Body of pancreas (tissue), 4 donors: ENCODE results near the gene SSRP1. TPM values are rescaled to one million over a fixed set of nuclear protein-coding genes. Genes with fewer than 3 reads are reported as not detected.

ENCODE experiments used
- ATAC-seq: fragments of 150-250 bp; one replicate; pipeline ENCODE4 v1.9.1; 2016
- DNase-seq, 4 donors: peaks; one replicate each; pipeline ENCODE4 v3.0.0-alpha.2; 2019
- H3K27ac ChIP-seq, 4 donors: fragments of 200-600 bp; sonication (generic); 1 replicate in 3 of 4; 2 replicates in 1 of 4; pipeline versions ENCODE4 v1.5.1 to v1.6.1; 2016 to 2019; ENCODE audit warnings: mild to moderate bottlenecking in 1 of 4, mixed read lengths in 1 of 4, moderate library complexity in 1 of 4
- H3K27me3 ChIP-seq, 2 donors: fragments of 200-600 bp; sonication (generic); one replicate each; pipeline ENCODE4 v1.6.0; 2016; ENCODE audit warnings: mild to moderate bottlenecking in 1 of 2
- H3K36me3 ChIP-seq, 2 donors: fragments of 200-600 bp; sonication (generic); replicated peaks in 1 of 2; 2 replicates each; pipeline ENCODE4 v1.5.1; 2016; ENCODE audit warnings: low read depth in 2 of 2; ENCODE audit not compliant: insufficient read depth in 1 of 2
- H3K4me1 ChIP-seq: fragments of 200-600 bp; sonication (generic); one replicate; pipeline ENCODE4 v1.6.0; 2016
- H3K4me3 ChIP-seq, 2 donors: fragments of 200-600 bp; sonication (generic); 1 replicate in 1 of 2; 2 replicates in 1 of 2; pipeline ENCODE4 v1.5.1; 2016 to 2019
- H3K9me3 ChIP-seq, 3 donors: fragments of 200-600 bp; sonication (generic); 1 replicate in 2 of 3; 2 replicates in 1 of 3; pipeline ENCODE4 v1.5.1; 2016
- POLR2A ChIP-seq, 3 donors: fragments of 450-650 bp; IDR thresholded peaks; one replicate each; pipeline ENCODE4 v1.6.1; 2016; ENCODE audit warnings: antibody characterized with exemption in 3 of 3, mild to moderate bottlenecking in 2 of 3
- WGBS, 2 donors: methylation state at CpG; one replicate each; pipeline ENCODE4 v1.1.5; 2017; 5-methylcytosine and 5-hydroxymethylcytosine counted together
- intact Hi-C: fragments of 100-400 bp; cut with DNase I; formaldehyde crosslinking; loops from one replicate; pipeline ENCODE4 v1.15.1; 2023
- total RNA-seq, 2 donors: library from RNA; depleted of rRNA; stranded (reverse); fragments of >200 nt; gene quantifications; one replicate each; pipeline ENCODE4 v1.1.0, GENCODE V29; 2016
- TF ChIP-seq, protein P1 (sequence below), 7 experiments: fragments of 450-650 bp in 4 of 7; fragments of 200-600 bp in 3 of 7; sonication (generic) in 3 of 7; IDR thresholded peaks; one replicate each; pipeline ENCODE4 v1.5.1; 2016 to 2019; ENCODE audit warnings: antibody characterized with exemption in 7 of 7

The SSRP1 gene
- total RNA-seq, 2 donors from 2014 or later, result 44.2 to 51.9 TPM

DNA sequence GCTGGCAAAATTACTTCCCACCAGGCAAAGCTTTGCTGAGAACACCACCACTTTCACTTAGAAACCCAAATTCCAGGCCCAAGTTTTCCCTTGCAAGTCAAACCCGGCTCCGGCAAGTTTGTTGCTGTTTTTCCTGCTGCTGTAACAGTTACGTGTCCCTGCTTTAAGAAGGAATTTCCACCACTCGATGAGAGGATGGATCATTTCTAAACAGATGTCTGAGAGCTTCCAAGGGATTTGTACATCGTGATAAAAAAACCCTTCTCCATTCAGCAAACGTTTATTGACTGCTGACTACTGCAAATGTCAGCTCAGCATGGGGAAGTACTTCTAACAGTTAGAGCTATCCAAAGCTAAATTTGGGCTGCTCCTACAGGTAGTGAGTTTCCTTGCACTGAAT lies 22.2 kb upstream of the SSRP1 start:
- H3K4me1 ChIP-seq, result peaks cover 38% of the 10 kb centered on the region
- no peak overlapping the region for H3K4me3 ChIP-seq
- H3K36me3 ChIP-seq, result no peaks in the 10 kb centered on the region
- TF ChIP-seq, protein P1, sequence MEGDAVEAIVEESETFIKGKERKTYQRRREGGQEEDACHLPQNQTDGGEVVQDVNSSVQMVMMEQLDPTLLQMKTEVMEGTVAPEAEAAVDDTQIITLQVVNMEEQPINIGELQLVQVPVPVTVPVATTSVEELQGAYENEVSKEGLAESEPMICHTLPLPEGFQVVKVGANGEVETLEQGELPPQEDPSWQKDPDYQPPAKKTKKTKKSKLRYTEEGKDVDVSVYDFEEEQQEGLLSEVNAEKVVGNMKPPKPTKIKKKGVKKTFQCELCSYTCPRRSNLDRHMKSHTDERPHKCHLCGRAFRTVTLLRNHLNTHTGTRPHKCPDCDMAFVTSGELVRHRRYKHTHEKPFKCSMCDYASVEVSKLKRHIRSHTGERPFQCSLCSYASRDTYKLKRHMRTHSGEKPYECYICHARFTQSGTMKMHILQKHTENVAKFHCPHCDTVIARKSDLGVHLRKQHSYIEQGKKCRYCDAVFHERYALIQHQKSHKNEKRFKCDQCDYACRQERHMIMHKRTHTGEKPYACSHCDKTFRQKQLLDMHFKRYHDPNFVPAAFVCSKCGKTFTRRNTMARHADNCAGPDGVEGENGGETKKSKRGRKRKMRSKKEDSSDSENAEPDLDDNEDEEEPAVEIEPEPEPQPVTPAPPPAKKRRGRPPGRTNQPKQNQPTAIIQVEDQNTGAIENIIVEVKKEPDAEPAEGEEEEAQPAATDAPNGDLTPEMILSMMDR (IDR thresholded peaks at IDR 0.05), result no peak
- TF ChIP-seq POLR2A (IDR thresholded peaks at IDR 0.05), result no peak
- intact Hi-C loops, result loop anchor here (10.0 kb wide), 1 partner anchor 287 kb away; the partner anchor contains the start of gene YPEL4
- H3K27me3 ChIP-seq, result no peaks in the 10 kb centered on the region
- H3K27ac ChIP-seq, result peak overlapping the region; percentile 36 to 77 (median 54)
- DNase-seq (no peak), ATAC-seq (no peak)
- 48 to 51% methylated on average over 6 of the region's 6 CpGs for whole genome bisulfite sequencing, 2 donors
- no peaks in the 10 kb centered on the region for H3K9me3 ChIP-seq

DNA sequence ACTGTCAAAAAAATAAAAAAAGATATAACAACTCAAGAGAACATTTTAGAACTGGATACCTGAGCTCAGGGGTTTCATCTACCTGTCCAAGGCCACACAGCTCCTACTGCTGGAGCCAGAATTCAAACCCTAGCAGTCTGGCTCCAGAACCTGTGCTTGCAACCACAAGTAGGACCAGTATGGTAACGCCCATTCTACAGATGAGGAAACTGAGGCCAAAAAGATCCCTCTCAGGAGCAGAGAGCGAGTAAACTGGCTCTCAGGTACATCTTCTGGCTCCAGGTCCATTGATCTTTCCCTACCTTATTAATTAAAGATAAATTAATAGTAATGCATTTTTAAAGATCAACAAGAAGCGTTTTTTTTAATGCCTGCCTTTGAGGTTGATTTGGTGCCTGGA lies 21.6 kb upstream of the SSRP1 start:
- no peaks in the 10 kb centered on the region for H3K36me3 ChIP-seq
- no peaks in the 10 kb centered on the region for H3K9me3 ChIP-seq
- intact Hi-C loops, result loop anchor here (10.0 kb wide), 1 partner anchor 287 kb away; the partner anchor contains the start of gene YPEL4
- TF ChIP-seq, protein P1 (IDR thresholded peaks at IDR 0.05), result no peak
- no peak for TF ChIP-seq POLR2A (IDR thresholded peaks at IDR 0.05)
- H3K27ac ChIP-seq, result peak overlapping the region; percentile 36 to 77 (median 54)
- ATAC-seq (no peak), DNase-seq (no peak)
- H3K4me3 ChIP-seq, result no peak overlapping the region
- H3K27me3 ChIP-seq, result no peaks in the 10 kb centered on the region
- peaks cover 38% of the 10 kb centered on the region for H3K4me1 ChIP-seq
- WGBS, 2 donors, result 81 to 84% methylated on average over 3 of the region's 3 CpGs

DNA sequence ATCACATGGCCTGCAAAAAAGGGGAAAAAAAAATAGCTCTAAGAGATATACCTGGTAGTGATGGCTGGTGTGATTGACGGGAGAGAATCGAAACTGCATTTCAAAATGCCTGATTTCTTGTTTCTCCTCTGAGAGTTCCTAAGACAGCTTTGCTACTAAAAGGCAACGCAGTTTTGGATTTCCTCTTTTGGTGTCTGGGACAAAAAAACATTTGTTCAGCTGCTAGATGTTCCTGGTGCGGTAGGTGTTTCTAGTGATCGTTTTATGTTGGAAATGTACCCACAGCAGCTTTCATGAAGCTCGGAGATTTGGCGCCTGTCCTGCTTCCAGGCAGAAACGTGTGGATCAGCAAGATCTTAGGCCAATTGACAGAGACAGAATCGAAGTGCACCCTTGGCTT lies 20.6 kb upstream of the SSRP1 start:
- TF ChIP-seq, protein P1 (IDR thresholded peaks at IDR 0.05), result no peak
- TF ChIP-seq POLR2A (IDR thresholded peaks at IDR 0.05), result no peak
- no peaks in the 10 kb centered on the region for H3K9me3 ChIP-seq
- H3K4me1 ChIP-seq, result peaks cover 38% of the 10 kb centered on the region
- intact Hi-C loops, result loop anchor here (10.0 kb wide), 1 partner anchor 289 kb away; the partner anchor contains the start of gene YPEL4
- 31 to 34% methylated on average over 9 of the region's 9 CpGs for WGBS, 2 donors
- peak in 1 of 4 donors; percentile 29 for DNase-seq
- H3K36me3 ChIP-seq, result no peaks in the 10 kb centered on the region
- no peak overlapping the region for H3K4me3 ChIP-seq
- no peaks in the 10 kb centered on the region for H3K27me3 ChIP-seq
- H3K27ac ChIP-seq, result peak overlapping the region in 2 of 4 donors; percentile 28 to 42
- no peak for ATAC-seq

DNA sequence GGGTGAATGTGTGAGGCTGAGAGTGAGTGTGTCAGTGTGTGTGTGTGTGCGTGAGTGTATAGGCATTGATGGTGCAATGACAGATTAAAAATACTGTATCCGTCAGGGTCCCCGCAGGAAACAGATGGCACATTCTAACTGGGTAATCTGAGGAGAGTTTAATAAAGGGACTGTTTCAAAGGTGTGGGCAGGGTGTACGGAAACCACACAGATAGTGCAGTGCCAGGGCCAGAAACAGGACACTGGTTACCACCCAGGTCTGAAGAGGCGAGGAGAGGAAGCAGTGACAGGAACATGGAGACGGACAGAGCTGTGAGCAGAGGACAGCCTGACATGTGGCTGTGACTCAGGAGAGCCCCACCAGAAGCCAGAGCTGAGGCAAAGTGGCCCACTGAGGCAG lies 19.0 kb upstream of the SSRP1 start:
- H3K9me3 ChIP-seq, result no peaks in the 10 kb centered on the region
- WGBS, 2 donors, result 74 to 83% methylated on average over 6 of the region's 6 CpGs
- H3K27me3 ChIP-seq, result no peaks in the 10 kb centered on the region
- H3K36me3 ChIP-seq, result no peaks in the 10 kb centered on the region
- no peak overlapping the region for H3K27ac ChIP-seq
- TF ChIP-seq, protein P1 (IDR thresholded peaks at IDR 0.05), result no peak
- TF ChIP-seq POLR2A (IDR thresholded peaks at IDR 0.05), result no peak
- intact Hi-C loops, result loop anchor here (10.0 kb wide), 1 partner anchor 290 kb away; the partner anchor contains the start of gene YPEL4
- H3K4me1 ChIP-seq, result peaks cover 33% of the 10 kb centered on the region
- DNase-seq, result no peak
- no peak overlapping the region for H3K4me3 ChIP-seq
- no peak for ATAC-seq

DNA sequence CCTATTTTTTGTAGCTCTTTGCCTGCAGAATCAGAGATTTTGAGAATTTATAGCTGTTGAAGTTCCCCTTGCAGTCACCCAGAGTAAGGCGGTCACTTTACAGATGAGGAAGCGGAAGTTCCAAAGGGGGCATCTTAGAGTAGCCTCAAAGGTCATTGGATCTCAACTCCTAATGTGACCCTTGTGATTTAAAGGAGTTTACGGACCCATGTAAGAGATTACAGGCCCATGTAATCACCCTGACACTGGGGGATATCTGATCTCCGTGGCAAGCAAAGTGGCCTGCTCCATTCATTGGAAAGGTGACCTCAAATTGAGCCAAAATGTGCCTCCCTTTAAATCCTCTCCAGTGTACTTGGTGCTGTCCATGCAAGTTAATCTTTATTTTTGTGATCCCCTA lies 18.2 kb upstream of the SSRP1 start:
- intact Hi-C loops, result loop anchor here (10.0 kb wide), 1 partner anchor 291 kb away; the partner anchor contains the start of gene YPEL4
- ATAC-seq (no peak), DNase-seq (no peak)
- H3K27me3 ChIP-seq, result no peaks in the 10 kb centered on the region
- WGBS, 2 donors, result 70 to 88% methylated on average over 4 of the region's 4 CpGs
- no peaks in the 10 kb centered on the region for H3K9me3 ChIP-seq
- H3K4me1 ChIP-seq, result peaks cover 24% of the 10 kb centered on the region
- H3K36me3 ChIP-seq, result no peaks in the 10 kb centered on the region
- no peak for TF ChIP-seq POLR2A (IDR thresholded peaks at IDR 0.05)
- TF ChIP-seq, protein P1 (IDR thresholded peaks at IDR 0.05), result no peak
- H3K4me3 ChIP-seq, result no peak overlapping the region
- no peak overlapping the region for H3K27ac ChIP-seq
